ENCODE data around the gene RGCC.

DNA sequence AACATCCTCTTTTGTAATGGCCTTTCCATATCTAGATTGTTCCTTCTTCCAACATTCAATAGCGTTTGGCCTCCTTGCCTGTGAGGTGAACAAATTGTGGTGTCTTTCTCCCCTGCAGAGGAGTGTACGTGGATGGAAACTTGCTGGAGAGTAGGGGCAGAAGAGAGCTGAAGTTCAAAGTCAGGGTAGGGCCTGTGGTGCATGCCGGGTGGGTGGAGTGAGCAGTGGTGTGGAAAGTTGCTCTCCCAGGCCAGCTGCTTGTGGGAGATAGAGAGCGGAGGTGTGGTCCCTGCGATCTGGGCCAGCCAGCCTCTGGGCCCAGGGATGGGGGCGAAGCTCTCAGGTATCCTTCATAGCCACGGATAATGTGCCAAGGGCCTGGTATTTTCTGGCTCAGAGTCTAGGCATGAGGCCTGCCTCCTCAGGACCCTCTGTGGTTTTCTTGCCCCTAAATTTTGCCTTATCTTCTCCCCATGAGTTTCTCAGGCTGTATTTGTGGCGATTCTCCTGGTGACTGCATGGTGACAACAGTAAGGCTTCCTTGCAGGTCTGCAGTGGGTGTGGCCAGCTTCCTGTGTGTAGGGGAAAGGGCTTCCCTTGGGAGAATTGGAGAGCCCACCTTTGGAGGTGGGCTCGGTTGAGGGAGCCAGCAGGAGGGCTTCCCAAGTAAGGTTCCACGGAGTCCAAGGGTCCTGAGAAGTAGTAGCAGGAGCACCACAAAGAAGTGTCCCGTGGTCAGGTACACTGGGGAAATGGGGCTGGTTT, 6.7 kb downstream of the RGCC start:
- TF ChIP-seq, protein P1, sequence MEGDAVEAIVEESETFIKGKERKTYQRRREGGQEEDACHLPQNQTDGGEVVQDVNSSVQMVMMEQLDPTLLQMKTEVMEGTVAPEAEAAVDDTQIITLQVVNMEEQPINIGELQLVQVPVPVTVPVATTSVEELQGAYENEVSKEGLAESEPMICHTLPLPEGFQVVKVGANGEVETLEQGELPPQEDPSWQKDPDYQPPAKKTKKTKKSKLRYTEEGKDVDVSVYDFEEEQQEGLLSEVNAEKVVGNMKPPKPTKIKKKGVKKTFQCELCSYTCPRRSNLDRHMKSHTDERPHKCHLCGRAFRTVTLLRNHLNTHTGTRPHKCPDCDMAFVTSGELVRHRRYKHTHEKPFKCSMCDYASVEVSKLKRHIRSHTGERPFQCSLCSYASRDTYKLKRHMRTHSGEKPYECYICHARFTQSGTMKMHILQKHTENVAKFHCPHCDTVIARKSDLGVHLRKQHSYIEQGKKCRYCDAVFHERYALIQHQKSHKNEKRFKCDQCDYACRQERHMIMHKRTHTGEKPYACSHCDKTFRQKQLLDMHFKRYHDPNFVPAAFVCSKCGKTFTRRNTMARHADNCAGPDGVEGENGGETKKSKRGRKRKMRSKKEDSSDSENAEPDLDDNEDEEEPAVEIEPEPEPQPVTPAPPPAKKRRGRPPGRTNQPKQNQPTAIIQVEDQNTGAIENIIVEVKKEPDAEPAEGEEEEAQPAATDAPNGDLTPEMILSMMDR (conservative IDR thresholded peaks at IDR 0.05; ENCODE audit: low read depth, low read length): no peak
- no peak for TF ChIP-seq EZH2 (IDR thresholded peaks at IDR 0.05; ENCODE audit: low read length, unreplicated experiment)

All from PC-3 (cell line).